ENCODE measurements around the gene MIA. TPM values are rescaled to one million over a fixed set of nuclear protein-coding genes. Genes with fewer than 3 reads are reported as not detected.

The MIA gene
- total and polyA plus RNA-seq, 2 donors (not counting 1 experiment from before 2014, with no cell fraction given): 0.99 TPM; not detected in 1

DNA sequence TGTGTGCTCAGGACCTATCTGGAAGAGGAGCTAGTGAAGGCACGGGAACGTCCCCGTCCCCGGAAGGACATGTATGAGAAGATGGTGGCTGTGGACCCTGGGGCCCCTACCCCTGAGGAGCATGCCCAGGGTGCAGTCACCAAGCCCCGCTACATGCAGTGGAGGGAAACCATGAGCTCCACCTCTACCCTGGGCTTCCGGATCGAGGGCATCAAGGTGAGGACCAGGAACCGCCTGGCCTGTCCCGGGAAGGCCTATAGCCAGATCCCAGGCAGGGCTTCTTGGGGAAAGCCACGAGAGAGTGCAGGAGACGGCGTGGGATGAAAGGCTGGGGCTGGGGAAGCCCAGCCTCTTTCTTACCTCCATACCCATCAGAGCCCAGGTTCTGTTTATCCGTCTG, 42.2 kb upstream of the MIA start:
- H3K4me1 ChIP-seq (ENCODE audit: control insufficient read depth, extremely low read depth, insufficient read depth, low read length): no peaks in the 10 kb centered on the region
- no peaks in the 10 kb centered on the region for H3K27me3 ChIP-seq (ENCODE audit: control insufficient read depth, insufficient read depth, low read length)
- no peak overlapping the region for H3K4me3 ChIP-seq (replicated peaks in 1 of 4; ENCODE audit: control extremely low read depth in 1 of 4, insufficient read depth in 1 of 4, low read depth in 3 of 4, low read length in 4 of 4)
- H4K20me1 ChIP-seq (ENCODE audit: control insufficient read depth, extremely low read depth, insufficient read depth, low read length): no peaks in the 10 kb centered on the region
- no peak overlapping the region for H3K4me2 ChIP-seq (ENCODE audit: extremely low read depth, insufficient read depth, low read length)
- TF ChIP-seq, protein P1, sequence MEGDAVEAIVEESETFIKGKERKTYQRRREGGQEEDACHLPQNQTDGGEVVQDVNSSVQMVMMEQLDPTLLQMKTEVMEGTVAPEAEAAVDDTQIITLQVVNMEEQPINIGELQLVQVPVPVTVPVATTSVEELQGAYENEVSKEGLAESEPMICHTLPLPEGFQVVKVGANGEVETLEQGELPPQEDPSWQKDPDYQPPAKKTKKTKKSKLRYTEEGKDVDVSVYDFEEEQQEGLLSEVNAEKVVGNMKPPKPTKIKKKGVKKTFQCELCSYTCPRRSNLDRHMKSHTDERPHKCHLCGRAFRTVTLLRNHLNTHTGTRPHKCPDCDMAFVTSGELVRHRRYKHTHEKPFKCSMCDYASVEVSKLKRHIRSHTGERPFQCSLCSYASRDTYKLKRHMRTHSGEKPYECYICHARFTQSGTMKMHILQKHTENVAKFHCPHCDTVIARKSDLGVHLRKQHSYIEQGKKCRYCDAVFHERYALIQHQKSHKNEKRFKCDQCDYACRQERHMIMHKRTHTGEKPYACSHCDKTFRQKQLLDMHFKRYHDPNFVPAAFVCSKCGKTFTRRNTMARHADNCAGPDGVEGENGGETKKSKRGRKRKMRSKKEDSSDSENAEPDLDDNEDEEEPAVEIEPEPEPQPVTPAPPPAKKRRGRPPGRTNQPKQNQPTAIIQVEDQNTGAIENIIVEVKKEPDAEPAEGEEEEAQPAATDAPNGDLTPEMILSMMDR (conservative IDR thresholded peaks at IDR 0.05 in 1 of 2, IDR thresholded peaks at IDR 0.05 in 1 of 2; ENCODE audit: low read depth in 1 of 2, low read length in 2 of 2): no peak
- no peak for TF ChIP-seq EZH2 (IDR thresholded peaks at IDR 0.05; ENCODE audit: low read length, missing control alignments)
- H3K9me3 ChIP-seq (ENCODE audit: control insufficient read depth, insufficient read depth, low read depth, low read length): no peaks in the 10 kb centered on the region
- peaks cover 16% of the 10 kb centered on the region for H3K36me3 ChIP-seq (ENCODE audit: control insufficient read depth, insufficient read depth, low read length)
- no peak overlapping the region for H2AFZ ChIP-seq (ENCODE audit: low read length)
- no peak overlapping the region for H3K27ac ChIP-seq (ENCODE audit: insufficient read depth, low read length)
- DNase-seq (ENCODE audit: low read depth in 2 of 2): no peak
- H3K9ac ChIP-seq (ENCODE audit: insufficient read depth, low read length): no peak overlapping the region
- no peaks in the 10 kb centered on the region for H3K79me2 ChIP-seq (ENCODE audit: control insufficient read depth, insufficient read depth, low read length)

DNA sequence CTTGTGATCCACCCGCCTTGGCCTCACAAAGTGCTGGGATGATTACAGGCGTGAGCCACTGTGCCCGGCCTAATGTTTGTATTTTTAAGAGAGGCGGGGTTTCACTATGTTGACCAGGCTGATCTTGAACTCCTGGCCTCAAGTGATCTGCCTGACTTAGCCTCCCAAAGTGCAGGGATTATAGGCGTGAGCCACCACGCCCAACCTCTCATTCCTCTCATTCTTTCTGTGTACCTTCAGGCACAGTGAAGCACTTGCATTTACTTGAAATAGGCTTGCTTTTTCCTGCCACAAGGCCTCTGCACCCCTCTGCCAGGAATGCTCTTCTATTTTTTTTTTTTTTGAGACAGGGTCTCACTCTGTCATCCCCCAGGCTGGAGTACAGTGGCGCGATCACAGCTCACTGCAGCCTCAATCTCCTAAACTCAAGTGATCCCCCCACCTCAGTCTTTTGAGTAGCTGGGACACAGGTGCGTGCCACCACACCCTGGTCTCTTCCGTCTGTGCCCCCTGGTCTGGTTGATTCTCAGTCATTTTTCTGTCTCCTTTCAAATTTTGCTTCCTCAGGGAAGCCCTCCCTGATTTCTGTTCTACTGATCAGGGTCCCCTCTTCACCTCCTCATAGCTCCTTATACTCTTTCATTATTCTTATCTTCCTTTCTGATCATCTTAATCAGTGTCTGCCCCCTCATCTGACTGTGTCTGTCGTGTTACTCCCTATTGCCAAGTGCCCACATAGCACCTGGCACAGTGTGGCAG, 40.1 kb upstream of the MIA start:
- Histone ChIP-seq H3K27me3 (ENCODE audit: control insufficient read depth, insufficient read depth, low read length) (no peaks in the 10 kb centered on the region), H3K9ac (ENCODE audit: insufficient read depth, low read length) (no peak overlapping the region), H2AFZ (ENCODE audit: low read length) (no peak overlapping the region), H3K4me2 (ENCODE audit: extremely low read depth, insufficient read depth, low read length) (no peak overlapping the region), H3K79me2 (ENCODE audit: control insufficient read depth, insufficient read depth, low read length) (no peaks in the 10 kb centered on the region), H3K4me1 (ENCODE audit: control insufficient read depth, extremely low read depth, insufficient read depth, low read length) (no peaks in the 10 kb centered on the region), H3K36me3 (ENCODE audit: control insufficient read depth, insufficient read depth, low read length) (peaks cover 22% of the 10 kb centered on the region), H3K27ac (ENCODE audit: insufficient read depth, low read length) (no peak overlapping the region), H4K20me1 (ENCODE audit: control insufficient read depth, extremely low read depth, insufficient read depth, low read length) (no peaks in the 10 kb centered on the region), H3K9me3 (ENCODE audit: control insufficient read depth, insufficient read depth, low read depth, low read length) (no peaks in the 10 kb centered on the region), H3K4me3 (replicated peaks in 1 of 4; ENCODE audit: control extremely low read depth in 1 of 4, insufficient read depth in 1 of 4, low read depth in 3 of 4, low read length in 4 of 4) (no peak overlapping the region)
- no peak for TF ChIP-seq EZH2 (IDR thresholded peaks at IDR 0.05; ENCODE audit: low read length, missing control alignments)
- TF ChIP-seq, protein P1 (conservative IDR thresholded peaks at IDR 0.05 in 1 of 2, IDR thresholded peaks at IDR 0.05 in 1 of 2; ENCODE audit: low read depth in 1 of 2, low read length in 2 of 2): no peak
- DNase-seq (ENCODE audit: low read depth in 2 of 2): no peak

DNA sequence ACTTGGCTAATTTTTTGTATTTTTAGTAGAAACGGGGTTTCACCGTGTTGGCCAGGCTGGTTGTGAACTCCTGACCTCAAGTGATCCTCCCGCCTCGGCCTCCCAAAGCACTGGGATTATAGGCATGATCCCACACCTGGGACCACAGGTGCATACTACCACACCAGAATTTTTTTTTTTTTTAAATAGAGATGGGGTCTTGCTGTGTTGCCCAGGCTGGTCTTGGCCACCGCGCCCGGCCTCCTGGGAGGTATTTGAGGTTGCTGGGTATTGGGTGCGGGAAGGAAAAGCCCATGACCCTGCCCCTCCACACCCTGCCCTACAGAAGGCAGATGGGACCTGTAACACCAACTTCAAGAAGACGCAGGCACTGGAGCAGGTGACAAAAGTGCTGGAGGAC, 38.7 kb upstream of the MIA start:
- TF ChIP-seq, protein P1 (conservative IDR thresholded peaks at IDR 0.05 in 1 of 2, IDR thresholded peaks at IDR 0.05 in 1 of 2; ENCODE audit: low read depth in 1 of 2, low read length in 2 of 2): no peak
- TF ChIP-seq EZH2 (IDR thresholded peaks at IDR 0.05; ENCODE audit: low read length, missing control alignments): no peak
- DNase-seq (ENCODE audit: low read depth in 2 of 2): no peak
- H2AFZ ChIP-seq (ENCODE audit: low read length): no peak overlapping the region
- H3K36me3 ChIP-seq (ENCODE audit: control insufficient read depth, insufficient read depth, low read length): peaks cover 22% of the 10 kb centered on the region
- no peak overlapping the region for H3K9ac ChIP-seq (ENCODE audit: insufficient read depth, low read length)
- no peaks in the 10 kb centered on the region for H3K79me2 ChIP-seq (ENCODE audit: control insufficient read depth, insufficient read depth, low read length)
- no peaks in the 10 kb centered on the region for H4K20me1 ChIP-seq (ENCODE audit: control insufficient read depth, extremely low read depth, insufficient read depth, low read length)
- no peaks in the 10 kb centered on the region for H3K4me1 ChIP-seq (ENCODE audit: control insufficient read depth, extremely low read depth, insufficient read depth, low read length)
- H3K27me3 ChIP-seq (ENCODE audit: control insufficient read depth, insufficient read depth, low read length): no peaks in the 10 kb centered on the region
- no peak overlapping the region for H3K27ac ChIP-seq (ENCODE audit: insufficient read depth, low read length)
- H3K4me3 ChIP-seq (replicated peaks in 1 of 4; ENCODE audit: control extremely low read depth in 1 of 4, insufficient read depth in 1 of 4, low read depth in 3 of 4, low read length in 4 of 4): no peak overlapping the region
- no peak overlapping the region for H3K4me2 ChIP-seq (ENCODE audit: extremely low read depth, insufficient read depth, low read length)
- H3K9me3 ChIP-seq (ENCODE audit: control insufficient read depth, insufficient read depth, low read depth, low read length): no peaks in the 10 kb centered on the region

Data from fibroblast of lung (primary cell).